ENCODE results near the gene PRKCZ. TPM values are rescaled to one million over a fixed set of nuclear protein-coding genes. Genes with fewer than 3 reads are reported as not detected.

The PRKCZ gene
- total and polyA plus RNA-seq, 11 donors: 12.5 to 20.7 (median 16.5) TPM

GRCh38 chr1:2036287-2036686 is 13.9 kb upstream of the PRKCZ start:
- H3K4me3 ChIP-seq: no peak overlapping the region
- H3K9me3 ChIP-seq: peaks cover 0 to 3% (median 0%) of the 10 kb centered on the region in 12 donors
- H3K4me1 ChIP-seq: peaks cover 0 to 12% (median 0%) of the 10 kb centered on the region in 12 donors
- no peaks in the 10 kb centered on the region for H3K36me3 ChIP-seq
- DNase-seq (peak in 1 of 5 donors; percentile 47), ATAC-seq (no peak)
- 86 to 93% (median 89%) methylated on average over 8 to 15 of the region's 15 CpGs for WGBS, 4 donors
- intact Hi-C loops (cut with DNase I): no loop called here
- TF ChIP-seq CTCF (IDR thresholded peaks at IDR 0.05) (no peak), POLR2A (IDR thresholded peaks at IDR 0.05) (no peak)
- no peaks in the 10 kb centered on the region for H3K27me3 ChIP-seq
- H3K27ac ChIP-seq: no peak overlapping the region

- Histone ChIP-seq H3K36me3 (no peaks in the 10 kb centered on the region), H3K4me3 (no peak overlapping the region), H3K27ac (no peak overlapping the region), H3K4me1 (peaks cover 0 to 8% (median 0%) of the 10 kb centered on the region in 12 donors), H3K9me3 (peaks cover 0 to 3% (median 0%) of the 10 kb centered on the region in 12 donors), H3K27me3 (no peaks in the 10 kb centered on the region)
- 79 to 84% (median 82%) methylated on average over 18 of the region's 18 CpGs for WGBS, 4 donors
- intact Hi-C loops (cut with DNase I): no loop called here
- ATAC-seq (no peak), DNase-seq (no peak)
- TF ChIP-seq POLR2A (IDR thresholded peaks at IDR 0.05) (no peak), CTCF (IDR thresholded peaks at IDR 0.05) (no peak)
Measured at GRCh38 chr1:2037314-2037979, 12.8 kb upstream of the PRKCZ start.

GRCh38 chr1:2038229-2038628 is 12.0 kb upstream of the PRKCZ start:
- Histone ChIP-seq H3K27ac (no peak overlapping the region), H3K27me3 (no peaks in the 10 kb centered on the region), H3K4me3 (no peak overlapping the region), H3K36me3 (no peaks in the 10 kb centered on the region), H3K4me1 (peaks cover 0 to under 1% (median 0%) of the 10 kb centered on the region in 12 donors), H3K9me3 (peaks cover 0 to 3% (median 0%) of the 10 kb centered on the region in 12 donors)
- TF ChIP-seq CTCF (IDR thresholded peaks at IDR 0.05) (no peak), POLR2A (IDR thresholded peaks at IDR 0.05) (no peak)
- no peak for ATAC-seq
- no peak for DNase-seq
- WGBS, 4 donors: 88 to 95% (median 91%) methylated on average over 8 of the region's 8 CpGs
- intact Hi-C loops (cut with DNase I): no loop called here

- peaks cover 0 to under 1% (median 0%) of the 10 kb centered on the region in 9 donors for H3K27me3 ChIP-seq
- no peak overlapping the region for H3K4me3 ChIP-seq
- no peak for ATAC-seq
- peaks cover 0 to 3% (median 0%) of the 10 kb centered on the region in 12 donors for H3K9me3 ChIP-seq
- intact Hi-C loops (cut with DNase I): no loop called here
- DNase-seq: no peak
- no peaks in the 10 kb centered on the region for H3K4me1 ChIP-seq
- 76 to 86% (median 81%) methylated on average over 8 of the region's 8 CpGs for WGBS, 4 donors
- TF ChIP-seq POLR2A (IDR thresholded peaks at IDR 0.05): no peak
- no peak for TF ChIP-seq CTCF (IDR thresholded peaks at IDR 0.05)
- H3K36me3 ChIP-seq: no peaks in the 10 kb centered on the region
- H3K27ac ChIP-seq: no peak overlapping the region
Measured at GRCh38 chr1:2039251-2039650, 11.0 kb upstream of the PRKCZ start.

All from heart left ventricle (tissue), 16 donors.